Smooth muscle cell (in vitro differentiated cells): ENCODE results near the gene FYCO1. TPM values are rescaled to one million over a fixed set of nuclear protein-coding genes. Genes with fewer than 3 reads are reported as not detected.

Source experiments
- DNase-seq: peaks from one replicate; lab custom pipeline; 2025; ENCODE audit not compliant: unreplicated experiment; lab: John Stamatoyannopoulos, UW
- H2AFZ ChIP-seq: fragments of 200-600 bp; sonication (generic); 2 replicates; pipeline ENCODE4 v1.6.0; 2016; ENCODE audit warnings: antibody characterized with exemption, low read depth, mild to moderate bottlenecking
- H3F3A ChIP-seq: fragments of 200-600 bp; sonication (generic); 2 replicates; pipeline ENCODE4 v1.6.0; 2017; ENCODE audit warnings: antibody characterized with exemption, low read depth
- H3K27ac ChIP-seq: fragments of 200-600 bp; sonication (generic); 2 replicates; pipeline ENCODE4 v1.5.1; 2016; ENCODE audit warnings: low read depth, mild to moderate bottlenecking
- H3K27me3 ChIP-seq: fragments of 200-600 bp; sonication (generic); 2 replicates; pipeline ENCODE4 v1.6.1; 2016; ENCODE audit warnings: low read depth, mild to moderate bottlenecking
- H3K36me3 ChIP-seq: fragments of 200-600 bp; sonication (generic); 2 replicates; pipeline ENCODE4 v1.5.1; 2016; ENCODE audit warnings: low read depth
- H3K4me1 ChIP-seq: fragments of 200-600 bp; sonication (generic); 2 replicates; pipeline ENCODE4 v1.5.1; 2016; ENCODE audit warnings: low read depth
- H3K4me2 ChIP-seq: fragments of 200-600 bp; sonication (generic); 2 replicates; pipeline ENCODE4 v1.6.0; 2016; ENCODE audit warnings: mild to moderate bottlenecking
- H3K4me3 ChIP-seq: fragments of 200-600 bp; sonication (generic); 2 replicates; pipeline ENCODE4 v1.5.1; 2016; ENCODE audit warnings: mild to moderate bottlenecking
- H3K79me2 ChIP-seq: fragments of 200-600 bp; sonication (generic); 2 replicates; pipeline ENCODE4 v1.6.0; 2016; ENCODE audit warnings: low read depth, mild to moderate bottlenecking
- H3K9ac ChIP-seq: fragments of 200-600 bp; sonication (generic); 2 replicates; pipeline ENCODE4 v1.6.0; 2016; ENCODE audit warnings: low read depth
- H3K9me3 ChIP-seq: fragments of 200-600 bp; sonication (generic); replicated peaks from 2 replicates; pipeline ENCODE4 v1.5.1; 2016; ENCODE audit warnings: low read depth
- H4K20me1 ChIP-seq: fragments of 200-600 bp; sonication (generic); 2 replicates; pipeline ENCODE4 v1.6.0; 2016; ENCODE audit warnings: low read depth
- WGBS: methylation state at CpG from one replicate; pipeline ENCODE4 v1.1.7; 2016; ENCODE audit warnings: low lambda C conversion rate; 5-methylcytosine and 5-hydroxymethylcytosine counted together
- polyA plus RNA-seq: library from polyadenylated mRNA; unstranded; fragments of >200 nt; fragmentation: Nextera tagmentation; extraction: Ambion mirVana; gene quantifications from 2 replicates; pipeline ENCODE4 v1.2.1, GENCODE V29; 2016
- total RNA-seq: library from RNA; depleted of rRNA; stranded (reverse); fragments of >200 nt; gene quantifications from 2 replicates; pipeline ENCODE4 v1.2.3, GENCODE V29; 2014
- TF ChIP-seq, protein P1 (sequence below): fragments of 200-600 bp; sonication (generic); IDR thresholded peaks from 2 replicates; pipeline ENCODE4 v1.5.1; 2017; ENCODE audit warnings: borderline replicate concordance, mild to moderate bottlenecking, antibody characterized with exemption; ENCODE audit not compliant: insufficient read depth, poor library complexity, severe bottlenecking

The FYCO1 gene
- total and polyA plus RNA-seq, 2 experiments from 2014 or later, result 7.4 to 20.9 TPM

DNA sequence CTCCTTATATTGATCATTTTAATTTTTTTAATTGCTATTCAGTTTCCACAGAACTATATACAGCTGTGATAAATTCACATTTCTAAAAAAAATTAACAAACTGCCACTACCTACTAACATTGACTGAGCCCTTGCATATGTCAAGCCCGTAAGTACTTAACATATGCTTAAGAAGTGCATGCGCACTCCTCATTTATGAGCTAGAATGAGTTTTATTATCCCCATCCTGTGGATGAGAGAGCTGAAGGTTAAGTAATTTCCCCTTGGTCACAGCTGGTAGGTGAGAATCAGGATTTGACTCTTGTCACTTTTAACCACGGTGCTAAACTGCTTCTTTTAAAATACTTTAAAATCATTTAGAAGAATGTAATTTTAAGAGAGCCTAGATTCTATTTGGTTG, 26.5 kb downstream of the FYCO1 start:
- peaks cover 5% of the 10 kb centered on the region for H3K4me1 ChIP-seq
- no peak overlapping the region for H3K4me2 ChIP-seq
- H3K27me3 ChIP-seq, result no peaks in the 10 kb centered on the region
- H3K9ac ChIP-seq, result no peak overlapping the region
- no peak overlapping the region for H3K4me3 ChIP-seq
- H2AFZ ChIP-seq, result no peak overlapping the region
- TF ChIP-seq, protein P1, sequence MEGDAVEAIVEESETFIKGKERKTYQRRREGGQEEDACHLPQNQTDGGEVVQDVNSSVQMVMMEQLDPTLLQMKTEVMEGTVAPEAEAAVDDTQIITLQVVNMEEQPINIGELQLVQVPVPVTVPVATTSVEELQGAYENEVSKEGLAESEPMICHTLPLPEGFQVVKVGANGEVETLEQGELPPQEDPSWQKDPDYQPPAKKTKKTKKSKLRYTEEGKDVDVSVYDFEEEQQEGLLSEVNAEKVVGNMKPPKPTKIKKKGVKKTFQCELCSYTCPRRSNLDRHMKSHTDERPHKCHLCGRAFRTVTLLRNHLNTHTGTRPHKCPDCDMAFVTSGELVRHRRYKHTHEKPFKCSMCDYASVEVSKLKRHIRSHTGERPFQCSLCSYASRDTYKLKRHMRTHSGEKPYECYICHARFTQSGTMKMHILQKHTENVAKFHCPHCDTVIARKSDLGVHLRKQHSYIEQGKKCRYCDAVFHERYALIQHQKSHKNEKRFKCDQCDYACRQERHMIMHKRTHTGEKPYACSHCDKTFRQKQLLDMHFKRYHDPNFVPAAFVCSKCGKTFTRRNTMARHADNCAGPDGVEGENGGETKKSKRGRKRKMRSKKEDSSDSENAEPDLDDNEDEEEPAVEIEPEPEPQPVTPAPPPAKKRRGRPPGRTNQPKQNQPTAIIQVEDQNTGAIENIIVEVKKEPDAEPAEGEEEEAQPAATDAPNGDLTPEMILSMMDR, result no peak
- DNase-seq, result no peak
- H4K20me1 ChIP-seq, result no peaks in the 10 kb centered on the region
- WGBS, result 88% methylated on average over 3 of the region's 3 CpGs
- H3F3A ChIP-seq, result no peaks in the 10 kb centered on the region
- H3K9me3 ChIP-seq, result no peaks in the 10 kb centered on the region
- no peak overlapping the region for H3K27ac ChIP-seq
- no peaks in the 10 kb centered on the region for H3K79me2 ChIP-seq
- H3K36me3 ChIP-seq, result no peaks in the 10 kb centered on the region

DNA sequence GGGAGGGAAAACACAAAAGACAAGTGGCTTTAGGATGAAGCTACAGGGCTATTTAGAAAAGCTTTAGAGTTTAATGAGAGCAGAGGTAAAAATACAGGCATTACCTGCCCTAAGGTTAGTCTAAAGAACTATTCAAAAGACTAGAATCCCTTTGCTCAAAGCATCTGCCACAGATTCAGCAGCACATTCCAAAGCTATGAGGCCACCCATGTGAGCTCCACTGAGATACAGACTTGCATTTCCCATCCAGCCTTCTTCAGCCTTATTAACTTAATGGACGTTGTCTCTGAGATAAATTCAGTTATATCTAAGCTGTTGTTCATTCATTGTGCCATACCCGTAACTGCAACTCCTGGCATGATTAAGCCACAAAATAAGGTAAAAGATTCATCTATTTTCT, 26.9 kb downstream of the FYCO1 start:
- H3K36me3 ChIP-seq, result no peaks in the 10 kb centered on the region
- H3K9me3 ChIP-seq, result no peaks in the 10 kb centered on the region
- peaks cover 5% of the 10 kb centered on the region for H3K4me1 ChIP-seq
- no peaks in the 10 kb centered on the region for H3K79me2 ChIP-seq
- H3K4me2 ChIP-seq, result no peak overlapping the region
- TF ChIP-seq, protein P1, result no peak
- H4K20me1 ChIP-seq, result no peaks in the 10 kb centered on the region
- 19% methylated on average over 2 of the region's 2 CpGs for WGBS
- no peak for DNase-seq
- H3F3A ChIP-seq, result no peaks in the 10 kb centered on the region
- no peak overlapping the region for H2AFZ ChIP-seq
- H3K9ac ChIP-seq, result no peak overlapping the region
- H3K27ac ChIP-seq, result no peak overlapping the region
- H3K4me3 ChIP-seq, result no peak overlapping the region
- H3K27me3 ChIP-seq, result no peaks in the 10 kb centered on the region

DNA sequence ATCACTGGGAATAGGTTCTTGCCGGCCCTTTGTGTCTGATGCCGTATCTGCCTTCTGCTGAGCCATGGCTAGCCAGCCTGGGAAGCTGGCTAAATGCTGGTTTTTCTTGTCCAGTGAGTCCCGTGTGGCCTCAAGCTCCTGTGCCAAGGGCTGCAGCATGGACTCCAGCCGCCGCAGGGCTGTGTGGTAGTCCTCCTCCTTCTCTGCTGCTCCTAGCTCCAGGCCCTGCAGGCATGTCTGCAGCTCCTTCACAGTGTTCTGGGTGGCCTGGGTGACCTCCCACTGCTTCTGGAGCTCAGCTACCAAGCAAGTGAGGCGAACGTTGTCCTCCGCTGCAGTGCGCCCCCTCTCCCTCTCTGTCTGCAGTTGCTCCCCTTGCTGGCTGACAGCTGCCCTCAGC, 27.5 kb downstream of the FYCO1 start:
- no peaks in the 10 kb centered on the region for H3K36me3 ChIP-seq
- 80% methylated on average over 9 of the region's 9 CpGs for WGBS
- no peak overlapping the region for H2AFZ ChIP-seq

DNA sequence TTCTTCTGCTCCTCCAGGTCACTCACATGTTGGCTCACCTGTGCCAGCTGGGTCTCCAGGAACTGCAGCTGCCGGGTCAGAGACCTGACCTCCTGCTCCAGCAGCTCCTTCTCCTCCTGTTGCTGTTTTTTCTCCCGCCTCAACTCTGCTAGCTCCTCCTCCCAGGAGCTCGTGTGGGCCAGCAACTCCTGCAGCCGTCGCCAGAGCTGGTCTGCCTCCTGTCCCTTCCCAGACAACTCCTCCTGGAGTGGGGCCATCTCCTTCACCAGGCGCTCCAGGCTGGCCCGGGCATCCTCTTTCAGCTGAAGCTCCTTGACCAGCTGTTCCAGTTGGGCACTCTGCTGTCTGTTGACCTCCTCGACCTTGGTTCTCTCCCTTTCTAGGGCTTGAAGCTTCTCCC, 27.9 kb downstream of the FYCO1 start:
- Histone ChIP-seq H3K9me3 (no peaks in the 10 kb centered on the region), H3K9ac (no peak overlapping the region), H3K27ac (no peak overlapping the region), H3K4me2 (no peak overlapping the region), H3K36me3 (no peaks in the 10 kb centered on the region), H3K27me3 (no peaks in the 10 kb centered on the region), H3K4me1 (no peaks in the 10 kb centered on the region), H3F3A (no peaks in the 10 kb centered on the region), H2AFZ (no peak overlapping the region), H3K4me3 (no peak overlapping the region), H4K20me1 (no peaks in the 10 kb centered on the region), H3K79me2 (no peaks in the 10 kb centered on the region)
- no peak for DNase-seq
- TF ChIP-seq, protein P1, result no peak
- WGBS, result 86% methylated on average over 8 of the region's 8 CpGs

More for the DNA sequence above, 27.5 kb downstream of the FYCO1 start:
- DNase-seq, result no peak
- no peaks in the 10 kb centered on the region for H3F3A ChIP-seq
- H3K4me3 ChIP-seq, result no peak overlapping the region
- H3K9me3 ChIP-seq, result no peaks in the 10 kb centered on the region
- no peak overlapping the region for H3K9ac ChIP-seq
- no peaks in the 10 kb centered on the region for H4K20me1 ChIP-seq
- no peaks in the 10 kb centered on the region for H3K79me2 ChIP-seq
- no peaks in the 10 kb centered on the region for H3K27me3 ChIP-seq
- TF ChIP-seq, protein P1, result no peak
- H3K27ac ChIP-seq, result no peak overlapping the region
- no peak overlapping the region for H3K4me2 ChIP-seq
- peaks cover 3% of the 10 kb centered on the region for H3K4me1 ChIP-seq
